ENCODE results near the gene PBX4. TPM values are rescaled to one million over a fixed set of nuclear protein-coding genes. Genes with fewer than 3 reads are reported as not detected.

The PBX4 gene
- total and polyA plus RNA-seq, 2 of the 8 experiments (the other 6 are each of a cell fraction or from before 2014, with no cell fraction given), result 3.4 to 3.8 TPM

DNA sequence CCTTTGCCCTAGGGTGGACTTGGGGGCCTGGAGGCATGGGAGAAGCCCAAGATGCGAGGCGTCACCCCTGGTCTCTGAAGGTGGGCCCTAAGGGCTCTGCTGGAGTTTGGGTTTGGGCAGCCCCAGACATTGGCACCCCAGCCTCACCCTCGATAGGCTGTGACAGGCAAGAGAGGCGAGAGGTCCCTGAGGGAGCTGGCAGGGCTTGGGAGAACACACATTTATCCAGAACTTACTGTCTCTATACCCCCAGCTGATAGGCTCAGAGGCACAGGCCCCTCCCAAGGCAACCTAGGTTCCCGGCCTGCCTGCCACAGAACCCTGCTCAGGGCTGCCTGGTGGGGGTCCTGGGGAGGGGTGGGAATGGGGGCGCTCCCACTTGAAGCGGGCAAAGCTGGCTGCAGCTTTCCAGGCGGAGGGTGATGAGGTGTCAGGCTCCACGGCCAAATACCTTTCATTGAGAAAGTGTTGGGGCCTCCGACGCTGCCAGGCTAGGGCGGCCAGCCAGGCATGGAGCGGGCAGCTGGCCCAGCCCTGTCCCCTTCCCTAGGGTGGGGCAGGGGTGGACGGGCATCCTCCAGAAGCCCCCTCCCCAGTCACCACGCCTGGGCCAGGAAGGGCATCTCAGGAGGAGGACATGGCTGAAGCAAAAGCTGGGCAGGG, 70.7 kb downstream of the PBX4 start:
- Histone ChIP-seq H3K4me1 (replicated peaks in 1 of 4; ENCODE audit: control insufficient read depth in 3 of 4, insufficient read depth in 4 of 4, low read length in 3 of 4) (no peaks in the 10 kb centered on the region; a peak in 3 of 7 replicates), H2AK5ac (ENCODE audit: low read depth, low read length) (no peak overlapping the region), H3K36me3 (ENCODE audit: control insufficient read depth in 2 of 4, insufficient read depth in 4 of 4, low read length in 3 of 4) (no peaks in the 10 kb centered on the region), H4K20me1 (replicated peaks in 1 of 2; ENCODE audit: control insufficient read depth in 1 of 2, insufficient read depth in 2 of 2, low read length in 2 of 2) (no peaks in the 10 kb centered on the region), H4K5ac (ENCODE audit: insufficient read length, low read depth, low read length) (no peak overlapping the region), H4K8ac (ENCODE audit: extremely low read depth, insufficient read depth, low read length) (0 out of 2 replicates have a peak overlapping the region, but pooled peaks have one; percentile 18), H3K79me2 (ENCODE audit: control insufficient read depth in 1 of 2, insufficient read depth in 2 of 2, low read length in 2 of 2) (no peaks in the 10 kb centered on the region), H3K23me2 (ENCODE audit: low read depth, low read length) (no peaks in the 10 kb centered on the region), H2BK12ac (ENCODE audit: low read depth, low read length) (no peak overlapping the region), H2BK5ac (ENCODE audit: low read depth, low read length) (no peak overlapping the region), H2BK120ac (replicated peaks; ENCODE audit: low read depth, low read length) (no peak overlapping the region), H3K4ac (replicated peaks; ENCODE audit: insufficient read length, low read depth, low read length) (no peak overlapping the region), H2AFZ (ENCODE audit: low read length) (no peak overlapping the region), H3K4me3 (ENCODE audit: extremely low read depth in 1 of 4, insufficient read depth in 2 of 4, low read depth in 3 of 4, low read length in 4 of 4) (no peak overlapping the region), H3K9me3 (ENCODE audit: insufficient read depth in 2 of 2, low read depth in 1 of 2, low read length in 1 of 2) (no peaks in the 10 kb centered on the region), H3K79me1 (ENCODE audit: low read depth, low read length) (no peaks in the 10 kb centered on the region), H3K14ac (ENCODE audit: insufficient read length) (no peak overlapping the region), H2BK20ac (ENCODE audit: low read length) (no peak overlapping the region), H3K4me2 (ENCODE audit: insufficient read depth in 1 of 2, low read depth in 2 of 2, low read length in 2 of 2) (no peak overlapping the region), H3K56ac (replicated peaks; ENCODE audit: insufficient read length, low read depth, low read length) (no peak overlapping the region), H3K27me3 (replicated peaks in 1 of 4; ENCODE audit: control insufficient read depth in 3 of 4, extremely low read depth in 1 of 4, insufficient read depth in 3 of 4, low read length in 3 of 4) (no peaks in the 10 kb centered on the region; a peak in 1 of 7 replicates), H3K23ac (ENCODE audit: insufficient read length) (no peak overlapping the region), H3K9ac (replicated peaks in 1 of 4; ENCODE audit: extremely low read depth in 1 of 4, low read depth in 3 of 4, low read length in 3 of 4) (no peak overlapping the region), H4K91ac (replicated peaks; ENCODE audit: insufficient read length, low read length) (no peak overlapping the region), H2BK15ac (ENCODE audit: low read length) (no peak overlapping the region), H3K27ac (ENCODE audit: low read depth, low read length) (no peak overlapping the region), H3K18ac (ENCODE audit: extremely low read depth, low read length) (no peak overlapping the region)
- ChIA-PET POLR2A (ENCODE audit: partially characterized antibody) (interaction anchor here (1.5 to 2.3 kb wide), 3 partner anchors 9 to 15 kb away, joined by 3 to 7 read pairs (median 7); no protein-coding TSS in a partner anchor), CTCF (ENCODE audit: partially characterized antibody) (interaction anchor here (0.6 to 15.7 kb wide), 6 partner anchors 10 to 744 kb away, joined by 3 to 223 read pairs (median 4); partner anchors contain the start of genes CILP2, GMIP and YJEFN3)
- 86% methylated on average over 14 of the region's 15 CpGs; no CpG with 5 or more reads in 1 of the 2 experiments for WGBS, 2 experiments (ENCODE audit: extremely low coverage in 1 of 2, insufficient coverage in 1 of 2, insufficient read length in 1 of 2, insufficient replicate concordance in 2 of 2, low coverage in 1 of 2, low lambda C conversion rate in 2 of 2, missing lambda C conversion rate in 1 of 2)
- no peak for FAIRE-seq
- TF ChIP-seq SUZ12 (IDR thresholded peaks at IDR 0.05; ENCODE audit: low read length) (no peak), KDM5A (IDR thresholded peaks at IDR 0.05; ENCODE audit: low read length) (no peak)
- no peak for DNase-seq (ENCODE audit: low read depth in 1 of 2, low spot score in 2 of 2)
